GM23338 (cell line): ENCODE data around the gene OR6K2.
"Not testable (repeated sequence)": the region's sequence is repeated elsewhere in the genome, so short reads cannot be mapped to it uniquely, and the experiment has no call there.

Experiments used
- CREB1 ChIP-seq: fragments of 250-450 bp; sonication (Bioruptor Pico); IDR thresholded peaks from 2 replicates; pipeline ENCODE4 v1.5.0; 2020; ENCODE audit warnings: low read depth, mild to moderate bottlenecking, moderate library complexity
- EZH2phosphoT487 ChIP-seq: fragments of 200-600 bp; sonication (generic); IDR thresholded peaks from one replicate; pipeline ENCODE4 v1.8.1; 2018; ENCODE audit warnings: antibody characterized with exemption; ENCODE audit not compliant: unreplicated experiment
- JUNB ChIP-seq: IDR thresholded peaks from one replicate; pipeline ENCODE4 v1.6.1; 2016; ENCODE audit warnings: antibody characterized with exemption; ENCODE audit not compliant: unreplicated experiment
- POLR2AphosphoS5 ChIP-seq: IDR thresholded peaks from 2 replicates; pipeline ENCODE4 v1.6.1; 2016; ENCODE audit warnings: antibody characterized with exemption, low read depth
- TF ChIP-seq, protein P1 (sequence below), 2 experiments: fragments of 200-600 bp in 1 of 2; sonication (generic) in 1 of 2; conservative IDR thresholded peaks; 2 replicates each; pipeline versions ENCODE4 v1.5.1 to v1.6.1; 2016 to 2017; ENCODE audit warnings: antibody characterized with exemption in 2 of 2, low read depth in 2 of 2, mild to moderate bottlenecking in 2 of 2, moderate library complexity in 1 of 2

DNA sequence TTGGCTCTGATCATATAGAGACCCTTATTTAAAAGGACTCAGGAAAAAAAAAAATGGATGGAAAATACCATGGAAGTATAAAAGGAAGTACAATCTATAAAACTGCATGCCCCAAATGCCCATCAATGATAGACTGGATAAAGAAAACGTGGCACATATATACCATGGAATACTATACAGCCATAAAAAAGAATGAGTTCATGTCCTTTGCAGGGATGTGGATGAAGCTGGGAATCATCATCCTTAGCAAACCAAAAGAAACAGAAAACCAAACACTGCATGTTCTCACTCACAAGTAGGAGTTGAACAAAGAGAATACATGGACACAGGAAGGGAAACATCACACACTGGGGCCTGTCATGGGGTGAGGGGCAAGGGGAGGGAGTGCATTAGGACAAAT lies 9.3 kb downstream of the OR6K2 start:
- TF ChIP-seq, protein P1, sequence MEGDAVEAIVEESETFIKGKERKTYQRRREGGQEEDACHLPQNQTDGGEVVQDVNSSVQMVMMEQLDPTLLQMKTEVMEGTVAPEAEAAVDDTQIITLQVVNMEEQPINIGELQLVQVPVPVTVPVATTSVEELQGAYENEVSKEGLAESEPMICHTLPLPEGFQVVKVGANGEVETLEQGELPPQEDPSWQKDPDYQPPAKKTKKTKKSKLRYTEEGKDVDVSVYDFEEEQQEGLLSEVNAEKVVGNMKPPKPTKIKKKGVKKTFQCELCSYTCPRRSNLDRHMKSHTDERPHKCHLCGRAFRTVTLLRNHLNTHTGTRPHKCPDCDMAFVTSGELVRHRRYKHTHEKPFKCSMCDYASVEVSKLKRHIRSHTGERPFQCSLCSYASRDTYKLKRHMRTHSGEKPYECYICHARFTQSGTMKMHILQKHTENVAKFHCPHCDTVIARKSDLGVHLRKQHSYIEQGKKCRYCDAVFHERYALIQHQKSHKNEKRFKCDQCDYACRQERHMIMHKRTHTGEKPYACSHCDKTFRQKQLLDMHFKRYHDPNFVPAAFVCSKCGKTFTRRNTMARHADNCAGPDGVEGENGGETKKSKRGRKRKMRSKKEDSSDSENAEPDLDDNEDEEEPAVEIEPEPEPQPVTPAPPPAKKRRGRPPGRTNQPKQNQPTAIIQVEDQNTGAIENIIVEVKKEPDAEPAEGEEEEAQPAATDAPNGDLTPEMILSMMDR (conservative IDR thresholded peaks at IDR 0.05; ENCODE audit: low read depth in 2 of 2): not testable (repeated sequence)
- TF ChIP-seq POLR2AphosphoS5; EZH2phosphoT487; CREB1 (CRISPR knock-in tag); JUNB: not testable (repeated sequence)
